Amygdala (tissue), 56 donors: ENCODE data around the gene ARID3A.

Source experiments
- DNase-seq, 56 donors: peaks; one replicate each; lab custom pipeline; 2025; lab: John Stamatoyannopoulos, UW

ARID3A gene

GRCh38 chr19:925526-926322, at the start of gene ARID3A:
TSS of gene ARID3A (plus strand) at chr19:926035. CDS start at chr19:929529, 3,494 bp downstream.
- DNase-seq: peak in 50 of 56 donors; percentile 21 to 84 (median 68)

GRCh38 chr19:876089-876488, 49.7 kb upstream of the ARID3A start:
- DNase-seq: no peak

- DNase-seq: no peak
These were observed 49.0 kb upstream of the ARID3A start for GRCh38 chr19:876780-877314.

- DNase-seq: peak in 1 of 56 donors; percentile 16
These were observed 47.7 kb upstream of the ARID3A start for GRCh38 chr19:877992-878660.

- DNase-seq: peak in 5 of 56 donors; percentile 19 to 41 (median 35)
These were observed 46.9 kb upstream of the ARID3A start for GRCh38 chr19:878751-879561.

GRCh38 chr19:879711-880438, 46.0 kb upstream of the ARID3A start:
- DNase-seq: peak in 4 of 56 donors; percentile 6 to 24 (median 17)

GRCh38 chr19:881385-882071, 44.3 kb upstream of the ARID3A start:
- no peak for DNase-seq

GRCh38 chr19:882871-883497, 42.9 kb upstream of the ARID3A start:
- no peak for DNase-seq

- DNase-seq: no peak
These were observed 42.1 kb upstream of the ARID3A start for GRCh38 chr19:883661-884211.

- no peak for DNase-seq
These were observed 41.2 kb upstream of the ARID3A start for GRCh38 chr19:884420-885211.

- no peak for DNase-seq
These were observed 40.2 kb upstream of the ARID3A start for GRCh38 chr19:885536-886224.

- peak in 10 of 56 donors; percentile 15 to 58 (median 26) for DNase-seq
These were observed 38.8 kb upstream of the ARID3A start for GRCh38 chr19:887072-887471.

GRCh38 chr19:887599-887998, 38.2 kb upstream of the ARID3A start:
- DNase-seq: no peak

GRCh38 chr19:888581-889385, 37.1 kb upstream of the ARID3A start:
- DNase-seq: no peak

GRCh38 chr19:889662-890295, 36.1 kb upstream of the ARID3A start:
- DNase-seq: no peak

GRCh38 chr19:890831-891230, 35.0 kb upstream of the ARID3A start:
- DNase-seq: no peak
